ENCODE data around the gene LRRC10B. TPM values are rescaled to one million over a fixed set of nuclear protein-coding genes. Genes with fewer than 3 reads are reported as not detected.
"Not testable (repeated sequence)": the region's sequence is repeated elsewhere in the genome, so short reads cannot be mapped to it uniquely, and the experiment has no call there.

LRRC10B gene
- total RNA-seq (2014; rRNA removed; shearing (Covaris generic)): not detected in 2 replicates
- not detected in 2 replicates for polyA plus RNA-seq (2015; cell fraction: cytosol; rRNA removed)
- polyA plus RNA-seq (2015; cell fraction: nucleus; rRNA removed): not detected in 2 replicates

DNA sequence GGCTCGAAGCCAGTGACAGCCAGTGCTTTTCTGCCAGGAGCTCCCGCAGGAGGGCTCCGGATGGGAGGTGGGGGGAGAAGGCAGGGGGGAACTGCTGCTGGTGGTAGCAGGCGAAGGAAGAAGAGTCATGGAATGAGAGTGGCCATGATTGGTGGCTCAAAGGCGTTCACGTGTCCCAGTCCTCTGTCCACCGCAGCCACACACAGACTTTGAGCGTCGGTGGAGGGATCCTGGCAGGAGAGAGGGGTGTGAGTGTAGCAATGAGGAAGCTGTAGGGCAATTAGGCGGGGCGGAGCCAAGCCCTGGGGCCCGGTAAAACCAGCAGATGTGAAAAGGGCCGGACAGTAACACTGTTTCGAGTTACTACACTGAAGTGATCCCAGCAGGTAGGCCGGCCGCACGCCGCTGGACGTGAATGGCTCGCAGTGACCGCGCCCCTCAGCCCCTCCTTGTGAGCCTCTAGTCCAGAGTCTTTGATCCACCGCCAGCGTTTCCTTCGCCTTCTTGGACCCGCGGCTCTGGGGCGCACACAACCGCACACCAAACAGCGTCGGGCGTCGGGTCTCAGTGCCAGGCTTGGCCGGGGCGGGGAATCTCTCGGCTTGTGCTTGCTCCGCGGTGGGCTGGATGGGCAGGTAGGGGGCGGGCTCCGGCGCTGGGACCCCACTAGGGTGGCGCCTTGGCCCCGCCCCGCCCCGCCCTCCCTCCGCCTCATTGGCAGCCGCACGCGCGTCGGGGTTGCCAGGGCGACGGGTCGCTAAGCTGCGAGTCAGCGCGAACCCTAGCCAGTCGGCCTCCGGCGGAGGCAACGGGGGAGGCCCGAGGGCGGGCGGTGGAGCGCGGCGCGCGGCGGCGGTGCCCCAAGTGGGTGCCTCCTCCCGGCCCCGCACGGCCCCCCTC, at the start of gene LRRC10B:
LRRC10B (plus strand) TSS at position 788 of the 900 bp plus-strand sequence. CDS start 250 bp downstream, outside the sequence.
- no peak for DNase-seq (ENCODE audit: low read depth)

DNA sequence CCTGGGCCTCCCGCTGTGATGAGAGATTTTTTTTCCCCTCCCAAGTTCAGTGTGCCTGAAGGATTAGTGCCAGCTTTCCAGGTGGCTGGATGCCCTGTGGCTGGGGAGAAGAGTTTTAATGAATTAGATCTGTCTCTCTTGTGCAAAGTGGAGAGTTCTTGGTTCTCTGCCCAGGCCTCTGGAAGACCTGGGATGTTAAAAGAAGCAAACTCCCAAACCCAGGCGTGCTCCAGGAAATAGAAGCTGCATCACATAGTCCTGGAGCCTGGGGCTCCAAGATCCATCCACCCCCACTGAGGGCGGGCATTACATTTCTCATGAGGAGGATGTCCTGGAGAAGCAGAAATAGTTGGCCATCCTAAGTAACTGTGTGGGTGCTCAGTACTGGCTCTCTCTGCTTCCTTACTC, 48.1 kb upstream of the LRRC10B start:
- no peak for DNase-seq (ENCODE audit: low read depth)

DNA sequence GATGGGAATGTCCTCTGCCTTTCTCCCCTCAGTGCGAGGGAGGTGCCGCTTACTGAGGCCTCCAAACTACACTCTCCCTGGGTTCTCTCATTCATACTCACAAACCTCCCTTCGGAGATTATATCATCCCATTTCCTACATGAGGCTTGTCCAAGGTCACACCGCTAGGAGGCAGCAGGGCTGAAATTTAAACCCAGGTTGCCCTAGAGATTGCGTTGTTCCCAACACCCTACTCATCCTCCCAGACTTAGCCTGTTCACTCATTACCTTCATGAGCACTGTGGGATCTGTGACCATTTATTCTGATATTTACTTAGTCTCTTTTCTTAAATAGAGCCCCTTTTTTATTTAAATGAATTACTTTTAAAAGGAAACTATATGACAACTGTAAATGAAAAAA, 47.6 kb upstream of the LRRC10B start:
- DNase-seq (ENCODE audit: low read depth): no peak

DNA sequence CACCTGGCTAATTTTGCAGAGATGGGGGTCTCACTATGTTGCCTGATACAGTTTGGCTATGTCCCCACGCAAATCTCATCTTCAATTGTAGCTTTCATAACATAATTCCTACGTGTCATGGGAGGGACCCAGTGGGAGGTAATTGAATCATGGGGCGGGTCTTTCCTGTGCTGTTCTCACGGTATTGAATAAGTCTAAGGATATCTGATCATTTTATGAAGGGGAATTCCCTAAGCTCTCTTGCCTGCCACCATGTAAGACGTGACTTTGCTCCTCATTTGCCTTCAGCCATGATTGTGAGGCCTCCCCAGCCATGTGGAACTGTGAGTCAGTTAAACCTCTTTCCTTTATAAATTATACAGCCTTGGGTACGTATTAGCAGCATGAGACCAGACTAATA, 40.9 kb upstream of the LRRC10B start:
- not testable (repeated sequence) for DNase-seq (ENCODE audit: low read depth)

DNA sequence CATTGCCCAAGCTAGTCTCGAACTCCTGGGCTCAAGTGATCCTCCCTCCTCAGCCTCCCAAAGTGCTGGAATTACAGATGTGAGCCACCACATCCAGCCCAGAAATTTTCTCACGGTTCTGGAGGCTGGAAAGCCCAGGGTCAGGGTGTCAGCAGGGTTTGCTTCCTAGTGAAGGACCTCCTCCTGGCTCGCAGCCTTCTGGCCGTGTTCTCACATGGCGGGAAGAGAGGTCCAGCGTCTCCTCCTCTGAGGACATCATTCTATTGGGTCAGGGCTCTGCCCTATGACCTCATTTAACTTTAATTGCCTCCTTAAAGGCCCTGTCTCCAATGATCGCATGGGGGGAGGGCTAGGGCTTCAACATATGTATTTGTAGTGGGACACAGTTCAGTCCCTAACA, 40.5 kb upstream of the LRRC10B start:
- no peak for DNase-seq (ENCODE audit: low read depth)

DNA sequence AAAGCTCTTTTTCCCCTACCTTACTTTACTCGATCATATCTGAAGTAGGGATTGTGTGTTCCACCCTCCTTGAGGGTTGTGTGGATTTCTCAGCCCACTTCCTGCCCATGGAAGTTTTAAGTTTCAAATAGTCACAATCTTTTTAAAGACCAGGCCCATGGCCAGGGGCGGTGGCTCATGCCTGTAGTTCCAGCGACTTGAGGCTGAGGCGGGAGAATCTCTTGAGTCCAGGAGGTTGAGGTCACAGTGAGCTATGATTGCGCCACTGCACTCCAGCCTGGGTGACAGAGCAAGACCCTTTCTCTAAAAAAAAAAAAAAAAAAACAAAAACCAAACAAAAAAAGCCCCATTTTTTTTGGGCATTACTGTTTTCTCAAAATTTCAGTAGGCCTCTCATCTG, 36.3 kb upstream of the LRRC10B start:
- DNase-seq (ENCODE audit: low read depth): no peak

DNA sequence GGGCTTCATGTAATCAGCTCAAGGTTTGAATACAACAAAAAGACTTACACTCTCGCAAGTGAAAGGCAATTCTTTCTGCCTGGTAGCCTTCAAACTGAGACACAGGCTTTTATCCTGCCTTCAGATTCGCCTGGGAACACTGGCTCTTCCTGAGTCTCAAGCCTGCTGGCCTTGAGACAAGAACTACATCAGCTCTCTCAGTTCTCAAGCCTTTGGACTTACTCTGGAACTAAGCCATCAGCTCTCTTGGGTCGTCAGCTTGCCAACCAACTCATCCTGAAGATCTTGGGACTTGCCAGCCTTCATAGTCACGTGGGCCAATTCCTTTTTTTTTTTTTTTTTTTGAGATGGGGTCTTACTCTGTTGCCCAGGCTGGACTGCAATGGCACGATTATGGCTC, 35.7 kb upstream of the LRRC10B start:
- DNase-seq (ENCODE audit: low read depth): no peak

DNA sequence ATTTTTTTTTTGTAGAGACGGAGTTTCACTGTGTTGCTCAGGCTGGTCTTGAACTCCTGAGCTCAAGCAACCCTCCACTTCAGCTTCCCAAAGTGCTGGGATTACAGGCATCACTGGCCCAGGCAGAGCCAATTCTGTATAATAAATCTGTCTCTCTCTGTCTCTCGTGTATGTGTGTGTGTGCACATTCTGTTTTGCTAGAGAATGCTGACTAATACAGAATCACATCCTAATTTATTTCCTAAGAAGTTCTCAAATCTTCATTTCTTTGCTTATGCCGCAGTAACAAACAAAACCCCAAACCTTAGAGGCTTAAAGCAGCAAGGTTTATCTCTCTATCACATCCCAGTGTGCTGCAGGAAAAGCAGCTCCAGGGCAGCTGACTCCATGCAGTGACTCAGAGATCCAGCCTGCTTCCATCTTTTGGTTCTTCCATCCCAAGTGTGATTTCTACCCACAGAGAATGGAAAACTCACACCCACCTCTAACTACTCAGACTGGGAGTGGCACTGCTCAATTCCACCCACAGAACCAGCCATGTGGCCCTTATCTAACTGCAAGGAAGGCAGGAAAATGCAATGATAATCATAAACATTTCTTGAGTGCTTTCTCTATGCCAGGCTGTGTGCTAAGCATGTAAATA, 35.1 kb upstream of the LRRC10B start:
- DNase-seq (ENCODE audit: low read depth): no peak

DNA sequence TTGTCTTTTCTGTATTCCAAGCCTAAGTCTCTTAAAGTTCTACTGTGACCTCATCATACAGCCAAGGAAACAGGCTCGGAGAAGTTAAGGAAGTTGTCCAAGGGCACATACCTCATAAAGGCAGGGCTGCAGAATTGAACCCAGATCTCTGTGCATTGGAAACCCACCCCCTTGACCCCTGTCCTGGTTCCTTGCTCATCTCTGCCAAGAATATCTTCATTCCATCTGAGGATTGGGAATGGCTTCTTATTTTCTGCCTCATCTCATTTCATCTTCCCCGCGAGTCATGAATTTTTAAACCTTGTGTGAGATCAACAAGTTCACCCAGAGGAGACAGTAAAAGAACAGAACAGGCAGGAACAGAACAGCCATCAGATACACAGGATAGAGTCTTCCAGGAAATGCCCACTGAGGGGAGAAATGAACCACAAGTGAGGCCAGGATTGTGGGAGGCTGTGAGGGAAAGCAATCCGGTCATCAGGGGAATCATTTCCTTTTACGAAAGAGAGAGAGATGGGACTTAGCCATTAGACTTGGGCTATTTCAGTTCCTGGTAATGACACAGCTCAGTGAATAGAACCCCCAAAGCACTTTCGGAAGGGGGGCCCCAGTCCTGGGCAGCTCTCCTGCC, 34.4 kb upstream of the LRRC10B start:
- DNase-seq (ENCODE audit: low read depth): no peak

DNA sequence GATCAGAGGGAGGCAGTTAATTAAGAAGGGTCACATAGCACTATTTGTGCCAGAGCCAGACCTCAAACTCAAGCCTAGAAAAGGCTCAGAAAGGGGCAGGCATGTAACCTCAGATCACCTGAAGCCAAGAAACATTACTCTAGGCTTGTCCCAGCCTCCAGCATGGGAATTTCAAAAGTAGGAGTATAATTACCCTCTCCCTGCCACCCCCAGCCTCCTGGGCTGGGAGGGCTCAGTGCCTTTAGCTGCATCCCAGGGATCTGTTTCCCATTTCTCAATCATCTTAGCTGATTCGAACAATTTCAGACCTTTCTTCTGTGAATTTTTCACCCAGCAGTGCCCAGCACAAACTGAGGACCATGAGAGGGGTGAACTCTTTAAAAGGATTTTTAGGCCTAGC, 33.1 kb upstream of the LRRC10B start:
- no peak for DNase-seq (ENCODE audit: low read depth)

DNA sequence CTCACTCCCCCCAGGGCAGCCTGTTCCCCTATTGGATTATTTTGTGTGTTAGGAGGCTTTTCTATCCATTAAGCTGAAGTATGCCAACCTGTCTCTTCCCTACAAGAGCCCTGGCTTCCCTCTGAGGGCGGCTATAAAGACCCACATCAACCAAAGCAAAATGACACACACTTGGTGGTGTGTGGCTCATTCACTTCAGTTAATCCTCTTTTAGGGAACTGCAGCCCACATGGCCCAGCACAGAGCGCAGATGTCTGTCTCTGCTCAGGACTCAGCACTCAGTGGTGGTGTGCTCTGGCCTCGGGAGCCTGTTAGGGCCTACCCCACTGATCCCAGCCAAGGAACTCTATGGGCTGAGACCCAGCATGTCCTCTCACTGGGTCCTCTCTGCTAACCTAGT, 32.2 kb upstream of the LRRC10B start:
- no peak for DNase-seq (ENCODE audit: low read depth)

DNA sequence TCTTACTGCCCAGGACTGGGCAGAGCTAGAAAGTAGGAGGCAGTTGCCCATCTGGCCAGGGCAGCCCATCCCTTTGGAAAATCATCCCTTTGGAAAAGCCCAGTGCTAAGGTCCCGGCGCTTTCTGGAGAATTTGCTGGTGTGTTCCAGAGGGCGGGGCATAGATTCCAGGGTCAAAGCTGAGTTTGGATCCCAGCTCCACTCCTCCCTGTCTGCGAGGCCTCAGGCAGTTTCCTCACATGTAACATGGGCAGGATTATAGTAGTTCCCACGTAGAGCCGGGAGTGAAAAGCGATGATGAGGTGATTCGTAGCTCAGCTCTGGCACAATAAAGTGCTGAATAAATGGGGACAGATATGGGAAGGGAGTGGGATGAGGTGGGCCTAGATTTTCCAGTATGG, 31.4 kb upstream of the LRRC10B start:
- DNase-seq (ENCODE audit: low read depth): no peak

DNA sequence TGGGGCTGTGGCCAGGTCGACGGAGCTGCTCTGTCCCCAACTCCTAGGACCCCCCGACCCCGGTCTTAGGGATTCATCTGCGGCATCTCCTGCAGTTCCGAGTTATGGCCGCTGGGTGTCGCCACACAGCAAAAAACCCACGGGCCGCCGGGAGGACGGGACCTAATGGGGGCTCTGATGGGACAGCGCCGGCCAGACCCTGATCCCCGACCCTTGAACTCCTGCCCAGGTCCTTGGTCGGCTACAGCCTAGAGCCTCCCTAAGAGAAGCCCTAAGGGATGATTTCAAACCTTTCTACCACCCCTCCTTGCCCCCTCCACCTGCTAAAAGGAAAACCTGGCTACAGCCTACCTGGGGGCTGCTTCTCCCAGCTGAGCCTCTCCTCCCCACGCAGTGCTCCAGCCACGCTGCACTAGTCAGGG, 30.8 kb upstream of the LRRC10B start:
- DNase-seq (ENCODE audit: low read depth): no peak

DNA sequence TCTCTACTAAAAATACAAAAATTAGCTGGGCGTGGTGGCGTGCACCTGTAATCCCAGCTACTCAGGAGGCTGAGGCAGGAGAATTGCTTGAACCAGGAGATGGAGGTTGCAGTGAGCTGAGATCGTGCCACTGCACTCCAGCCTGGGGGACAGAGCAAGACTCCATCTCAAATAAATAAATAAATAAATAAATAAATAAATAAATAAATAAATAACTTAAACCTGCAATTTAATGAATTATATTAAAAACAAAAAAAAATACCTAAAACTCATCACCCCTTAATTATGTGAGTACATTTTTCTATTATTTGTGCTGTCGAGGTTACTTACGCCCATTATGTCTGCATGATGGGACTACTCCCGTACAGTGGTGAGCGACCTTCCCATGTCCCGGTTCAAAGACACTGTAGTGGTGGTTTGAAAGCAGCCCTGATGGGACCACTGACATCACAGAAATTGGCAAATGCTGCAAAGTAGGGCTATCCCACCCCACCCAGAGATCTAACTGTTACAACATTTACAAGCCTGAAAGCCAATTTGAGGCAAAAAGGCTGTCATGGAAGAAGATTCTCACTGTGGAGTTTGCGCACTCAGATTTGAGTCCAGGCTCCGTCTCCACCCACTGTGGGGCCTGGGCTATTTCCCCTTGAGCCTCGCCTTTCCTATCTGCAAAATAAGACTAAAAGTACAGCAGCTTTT, 29.0 kb upstream of the LRRC10B start:
- not testable (repeated sequence) for DNase-seq (ENCODE audit: low read depth)

DNA sequence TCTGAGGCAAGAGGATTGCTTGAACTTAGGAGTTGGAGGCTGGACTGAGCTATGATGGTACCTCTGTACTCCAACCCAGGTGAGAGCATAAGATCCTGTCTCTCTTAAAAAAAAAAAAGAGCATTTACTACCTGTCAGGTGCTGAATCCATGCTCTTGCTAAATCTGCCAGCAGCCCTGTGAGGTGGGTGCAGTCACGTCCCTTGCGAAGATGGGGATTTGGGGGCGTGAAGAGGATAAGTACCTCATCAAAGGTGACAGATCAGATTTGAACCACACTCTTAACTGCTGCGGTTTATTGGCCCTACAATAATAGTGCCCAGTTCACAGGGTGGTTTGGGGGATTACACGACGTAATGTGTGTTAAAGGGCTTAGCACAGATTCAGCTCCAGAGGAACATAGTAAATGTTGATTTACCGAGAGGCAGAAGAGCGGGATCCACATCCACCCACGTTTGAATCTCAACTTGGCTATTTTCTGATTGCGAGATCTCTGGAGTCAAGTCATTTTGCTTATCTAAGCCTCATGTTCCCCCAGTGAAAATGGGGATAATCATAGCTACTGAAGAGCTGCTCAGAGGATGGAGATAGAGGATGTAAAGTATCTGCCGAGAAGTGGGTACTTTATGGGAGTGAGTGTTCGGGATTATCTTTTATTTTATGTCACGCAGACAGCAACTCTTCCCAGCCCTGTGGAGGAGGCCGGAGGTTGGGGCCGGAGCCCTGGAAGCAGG, 28.1 kb upstream of the LRRC10B start:
- DNase-seq (ENCODE audit: low read depth): no peak

DNA sequence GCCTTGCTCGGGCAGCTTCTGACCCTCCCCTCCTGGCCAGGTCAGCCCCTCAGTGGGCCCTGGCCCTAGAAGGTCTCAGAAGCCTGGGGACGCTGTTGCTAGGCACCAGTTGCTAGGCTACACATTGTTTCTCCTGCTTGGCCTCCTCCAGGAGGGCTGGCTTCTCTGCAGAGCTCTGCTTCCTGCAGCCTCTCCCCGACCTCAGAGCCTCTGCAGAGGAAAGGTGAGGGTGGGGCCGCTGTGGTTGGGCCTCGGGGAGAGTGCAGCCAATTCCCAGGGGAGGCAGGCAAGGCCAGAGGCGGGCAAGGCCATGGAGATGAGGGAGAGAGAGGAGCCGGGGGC, 27.6 kb upstream of the LRRC10B start:
- peak; percentile 41 for DNase-seq (ENCODE audit: low read depth)

DNA sequence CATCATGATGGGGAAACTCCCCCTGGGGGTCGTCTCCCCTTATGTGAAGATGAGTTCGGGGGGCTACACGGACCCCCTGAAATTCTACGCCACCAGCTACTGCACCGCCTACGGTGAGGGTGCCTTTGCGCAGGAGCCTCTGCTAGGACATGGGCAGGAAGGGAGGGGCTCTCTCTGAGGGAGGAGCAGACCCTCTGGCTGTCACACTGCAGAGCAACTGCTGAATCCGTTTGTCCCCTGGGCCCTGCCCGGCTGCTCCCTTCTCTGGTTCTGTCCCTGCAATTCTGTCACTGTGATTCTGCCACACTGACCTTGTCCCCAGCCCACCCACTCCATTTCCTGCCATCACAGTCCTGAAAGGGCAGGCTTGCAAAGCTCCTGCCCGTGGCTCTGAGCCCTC, 26.7 kb upstream of the LRRC10B start:
- no peak for DNase-seq (ENCODE audit: low read depth)

DNA sequence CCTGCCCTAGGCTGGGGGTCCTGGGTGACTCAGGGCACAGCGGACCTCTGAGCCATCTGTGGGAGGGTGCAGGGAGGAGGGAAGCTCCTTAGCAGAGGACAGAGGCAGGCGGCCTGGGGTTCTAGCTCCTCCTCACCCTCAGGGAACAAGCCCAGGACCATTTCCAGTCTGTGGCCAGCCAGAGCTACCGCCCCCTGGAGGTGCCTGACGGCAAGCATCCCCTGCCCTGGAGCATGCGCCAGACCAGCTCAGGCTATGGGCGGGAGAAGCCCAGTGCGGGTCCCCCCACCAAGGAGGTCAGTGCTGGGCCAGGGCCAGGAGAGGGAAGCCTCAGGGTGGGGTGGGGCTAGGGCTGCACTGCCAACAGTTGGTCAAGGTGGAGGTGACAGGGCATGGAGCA, 26.0 kb upstream of the LRRC10B start:
- peak; percentile 36 for DNase-seq (ENCODE audit: low read depth)

DNA sequence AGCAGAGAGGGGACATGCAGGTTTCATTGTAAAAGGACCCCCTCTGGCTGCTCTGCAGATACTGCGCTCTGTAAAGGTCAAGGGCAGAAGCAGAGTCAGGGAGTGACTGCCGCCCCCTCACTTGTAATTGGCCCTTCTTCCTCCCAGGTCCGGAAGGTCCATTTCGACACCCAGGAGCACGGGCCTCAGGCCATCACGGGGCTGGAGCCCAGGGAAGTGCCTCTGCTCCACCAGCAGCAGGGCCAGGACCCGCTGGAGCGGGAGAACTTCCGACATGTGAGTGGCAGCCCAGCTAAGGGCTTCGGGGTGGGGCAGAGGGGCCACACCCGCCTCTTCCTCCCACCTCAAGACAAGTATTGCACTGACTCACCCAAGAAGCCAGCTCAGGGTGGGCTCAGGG, 24.0 kb upstream of the LRRC10B start:
- no peak for DNase-seq (ENCODE audit: low read depth)

DNA sequence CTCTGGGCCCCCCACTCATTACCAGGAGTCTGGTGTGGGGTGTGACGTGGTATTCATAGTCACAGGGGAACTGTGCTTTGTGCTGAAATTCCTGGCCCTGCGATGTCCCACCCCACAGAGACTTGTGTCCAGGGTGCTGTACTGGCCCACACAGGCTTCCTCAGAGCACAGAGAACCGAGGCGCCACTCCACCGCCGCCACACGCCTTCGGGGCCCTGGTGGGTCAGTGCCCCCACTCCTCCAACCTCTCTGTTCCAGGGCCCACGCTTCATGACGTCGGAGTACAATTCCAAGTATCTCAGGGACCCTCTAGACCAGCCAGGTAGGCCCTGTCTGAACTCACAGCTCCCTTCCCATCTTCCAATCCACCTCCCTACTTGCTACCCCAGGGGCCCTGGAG, 23.5 kb upstream of the LRRC10B start:
- DNase-seq (ENCODE audit: low read depth): no peak
